Prostate gland (tissue), 2 donors: ENCODE results near the gene RFPL4AL1. TPM values are rescaled to one million over a fixed set of nuclear protein-coding genes. Genes with fewer than 3 reads are reported as not detected.

Source experiments
- total RNA-seq, 2 donors: library from RNA; depleted of rRNA; stranded (reverse); fragments of >200 nt; gene quantifications; one replicate each; pipeline ENCODE4 v1.1.0, GENCODE V29; 2016

RFPL4AL1 gene
- total RNA-seq, 2 donors from 2014 or later: not detected

Other genes with a start within 250 kb of the RFPL4AL1 start
- gene SBK2, start 232.0 kb upstream of the RFPL4AL1 start, total RNA-seq: not detected
- gene SBK3, start 223.6 kb upstream of the RFPL4AL1 start, total RNA-seq: under 1 TPM; 0.23 to 0.74 TPM
- gene ZNF579, start 188.3 kb upstream of the RFPL4AL1 start, total RNA-seq: 10 to 100 TPM in 1 of 2 donors, 1 to 10 TPM in 1; 8.7 to 10.8 TPM
- 10 to 100 TPM; 14.8 to 16.4 TPM for gene FIZ1, start 169.6 kb upstream of the RFPL4AL1 start, total RNA-seq
- 10 to 100 TPM; 30.2 to 54.8 TPM for gene ZNF524, start 168.8 kb upstream of the RFPL4AL1 start, total RNA-seq
- gene ZNF865, start 163.5 kb upstream of the RFPL4AL1 start, total RNA-seq: 10 to 100 TPM; 18.4 to 21.0 TPM
- 10 to 100 TPM in 1 of 2 donors, 1 to 10 TPM in 1; 8.9 to 17.2 TPM for gene ZNF784, start 144.6 kb upstream of the RFPL4AL1 start, total RNA-seq
- 10 to 100 TPM; 49.7 to 70.5 TPM for gene ZNF580, start 128.1 kb upstream of the RFPL4AL1 start, total RNA-seq
- 10 to 100 TPM; 19.7 to 20.6 TPM for gene ZNF581, start 125.5 kb upstream of the RFPL4AL1 start, total RNA-seq
- gene CCDC106, start 120.9 kb upstream of the RFPL4AL1 start, total RNA-seq: 10 to 100 TPM; 17.7 to 70.2 TPM
- 100 to 1,000 TPM in 1 of 2 donors, 10 to 100 TPM in 1; 99.2 to 224 TPM for gene U2AF2, start 114.1 kb upstream of the RFPL4AL1 start, total RNA-seq
- 100 to 1,000 TPM; 160 to 345 TPM for gene EPN1, start 93.9 kb upstream of the RFPL4AL1 start, total RNA-seq
- 1 to 10 TPM in 1 of 2 donors, not detected in 1; 4.0 TPM for gene NLRP9, start 30.7 kb upstream of the RFPL4AL1 start, total RNA-seq
- under 1 TPM in 1 of 2 donors, not detected in 1; 0.80 TPM for gene RFPL4A, start 10.0 kb upstream of the RFPL4AL1 start, total RNA-seq
- 1 to 10 TPM in 1 of 2 donors, not detected in 1; 1.5 TPM for gene NLRP11, start 62.9 kb downstream of the RFPL4AL1 start, total RNA-seq
- 1 to 10 TPM in 1 of 2 donors, not detected in 1; 5.1 TPM for gene NLRP4, start 67.4 kb downstream of the RFPL4AL1 start, total RNA-seq
- not detected for gene NLRP13, start 163.2 kb downstream of the RFPL4AL1 start, total RNA-seq
- under 1 TPM; 0.05 to 0.51 TPM for gene NLRP8, start 178.7 kb downstream of the RFPL4AL1 start, total RNA-seq
- gene NLRP5, start 217.7 kb downstream of the RFPL4AL1 start, total RNA-seq: under 1 TPM in 1 of 2 donors, not detected in 1; 0.34 TPM